GM12865 (cell line): Measurements from ENCODE around the gene MAGEB1.

Experiments used
- DNase-seq: peaks from one replicate; pipeline ENCODE4 v3.0.0; 2010; ENCODE audit warnings: low read depth
- H3K4me3 ChIP-seq: 2 replicates; pipeline ENCODE4 v1.5.1; 2011; ENCODE audit warnings: mild to moderate bottlenecking, low read depth, low read length, control low read depth
- TF ChIP-seq, protein P1 (sequence below): IDR thresholded peaks from 2 replicates; pipeline ENCODE4 v1.5.1; 2011; ENCODE audit warnings: low read length, control low read depth, low read depth, inconsistent platforms; ENCODE audit not compliant: insufficient read depth; ENCODE audit errors: missing control alignments

Gene MAGEB1

DNA sequence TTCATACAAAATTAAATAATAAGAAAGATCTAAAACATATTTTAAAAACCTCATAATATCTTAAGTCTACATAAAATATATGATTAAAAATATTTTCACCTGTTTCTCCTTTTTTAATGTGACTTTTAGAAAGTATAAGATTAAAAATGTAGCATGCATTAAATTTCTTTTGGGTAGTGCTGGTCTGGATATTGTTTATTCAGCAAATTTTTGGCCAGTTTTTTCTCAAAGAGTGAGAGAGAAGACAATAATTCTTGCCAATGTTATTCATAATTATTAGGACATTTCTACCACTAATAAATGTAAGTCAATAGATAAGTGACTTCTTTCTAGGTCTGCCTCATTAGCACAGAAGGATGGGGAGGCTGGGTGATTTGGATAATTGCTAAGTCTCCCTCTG lies 14.1 kb downstream of the MAGEB1 start:
- TF ChIP-seq, protein P1, sequence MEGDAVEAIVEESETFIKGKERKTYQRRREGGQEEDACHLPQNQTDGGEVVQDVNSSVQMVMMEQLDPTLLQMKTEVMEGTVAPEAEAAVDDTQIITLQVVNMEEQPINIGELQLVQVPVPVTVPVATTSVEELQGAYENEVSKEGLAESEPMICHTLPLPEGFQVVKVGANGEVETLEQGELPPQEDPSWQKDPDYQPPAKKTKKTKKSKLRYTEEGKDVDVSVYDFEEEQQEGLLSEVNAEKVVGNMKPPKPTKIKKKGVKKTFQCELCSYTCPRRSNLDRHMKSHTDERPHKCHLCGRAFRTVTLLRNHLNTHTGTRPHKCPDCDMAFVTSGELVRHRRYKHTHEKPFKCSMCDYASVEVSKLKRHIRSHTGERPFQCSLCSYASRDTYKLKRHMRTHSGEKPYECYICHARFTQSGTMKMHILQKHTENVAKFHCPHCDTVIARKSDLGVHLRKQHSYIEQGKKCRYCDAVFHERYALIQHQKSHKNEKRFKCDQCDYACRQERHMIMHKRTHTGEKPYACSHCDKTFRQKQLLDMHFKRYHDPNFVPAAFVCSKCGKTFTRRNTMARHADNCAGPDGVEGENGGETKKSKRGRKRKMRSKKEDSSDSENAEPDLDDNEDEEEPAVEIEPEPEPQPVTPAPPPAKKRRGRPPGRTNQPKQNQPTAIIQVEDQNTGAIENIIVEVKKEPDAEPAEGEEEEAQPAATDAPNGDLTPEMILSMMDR: no peak

DNA sequence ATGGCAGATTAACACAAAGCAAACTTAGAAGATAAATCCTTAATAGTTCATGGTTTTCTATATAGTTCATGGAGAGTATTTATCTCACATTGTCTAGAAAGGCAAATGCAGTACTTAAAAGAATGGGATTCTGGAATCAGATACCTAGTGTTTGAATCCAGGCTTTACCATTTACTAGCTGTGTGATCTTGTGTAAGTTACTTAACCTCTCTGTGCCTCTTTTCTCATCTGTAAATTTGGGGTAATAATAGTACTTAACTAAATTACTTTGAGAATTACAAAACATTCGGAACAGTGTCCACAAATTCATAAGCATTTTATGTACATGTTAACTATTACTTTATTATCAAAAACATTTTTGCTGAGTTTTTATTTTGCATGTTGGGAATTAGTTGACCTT lies 15.8 kb downstream of the MAGEB1 start:
- TF ChIP-seq, protein P1: no peak
- no peak overlapping the region for H3K4me3 ChIP-seq
- no peak for DNase-seq

More for the DNA sequence above, 14.1 kb downstream of the MAGEB1 start:
- H3K4me3 ChIP-seq: no peak overlapping the region
- no peak for DNase-seq

DNA sequence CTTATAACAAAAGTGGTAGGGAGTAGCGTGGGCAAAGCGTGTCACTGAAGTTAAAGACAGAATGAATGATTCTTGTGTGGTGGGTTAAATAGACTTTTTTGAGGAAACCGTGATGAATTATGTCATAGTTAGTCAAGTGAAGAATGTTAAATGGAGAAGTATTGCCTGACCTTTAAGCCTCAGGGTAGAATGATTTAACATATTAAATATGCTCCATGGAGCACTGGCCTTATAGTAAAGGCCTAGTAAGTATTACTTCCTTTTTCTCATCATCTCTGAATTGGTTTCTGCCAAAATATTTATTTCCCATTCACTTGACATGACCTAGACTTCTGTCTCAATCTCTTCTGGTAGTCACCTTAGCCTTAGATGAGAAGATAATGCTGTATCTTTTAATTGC lies 23.7 kb downstream of the MAGEB1 start:
- DNase-seq: no peak
- TF ChIP-seq, protein P1: no peak
- H3K4me3 ChIP-seq: no peak overlapping the region

DNA sequence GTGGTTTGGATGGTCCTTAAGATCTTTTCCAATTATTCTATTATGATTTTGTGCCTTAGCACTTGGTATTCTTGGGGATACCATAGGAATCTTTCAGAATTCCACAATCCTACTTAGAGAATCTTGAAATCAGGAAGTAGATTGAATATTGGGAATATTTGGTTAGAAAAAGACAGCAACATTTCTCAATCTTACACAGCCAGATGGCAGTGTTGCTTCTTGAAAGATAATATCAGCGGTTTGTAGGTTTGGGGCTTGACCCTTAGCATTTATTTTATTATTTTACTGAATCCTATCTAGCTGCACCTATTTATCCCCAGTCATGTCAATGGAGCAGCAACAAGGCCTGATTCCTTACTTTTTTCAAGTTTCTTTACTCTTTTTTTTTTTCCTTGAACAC lies 28.6 kb downstream of the MAGEB1 start:
- TF ChIP-seq, protein P1: no peak
- H3K4me3 ChIP-seq: no peak overlapping the region
- no peak for DNase-seq

DNA sequence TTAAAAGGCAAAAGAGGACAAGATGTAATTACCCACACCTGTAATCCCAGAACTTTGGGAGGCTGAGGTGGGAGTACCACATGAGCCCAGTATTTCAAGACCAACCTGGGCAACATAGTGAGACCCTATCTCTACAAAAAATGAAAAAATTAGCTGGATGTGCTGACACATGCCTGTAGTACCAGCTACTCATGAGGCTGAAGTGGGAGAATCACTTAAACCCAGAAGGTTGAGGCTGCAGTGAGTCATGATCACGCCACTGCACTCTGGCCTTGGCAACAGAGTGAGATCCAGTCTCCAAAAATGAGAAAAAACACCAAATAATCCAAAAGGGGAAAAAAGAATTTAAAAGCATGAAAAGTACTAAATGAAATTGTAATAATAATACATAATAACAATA lies 31.4 kb downstream of the MAGEB1 start:
- no peak for DNase-seq
- no peak overlapping the region for H3K4me3 ChIP-seq
- TF ChIP-seq, protein P1: no peak

DNA sequence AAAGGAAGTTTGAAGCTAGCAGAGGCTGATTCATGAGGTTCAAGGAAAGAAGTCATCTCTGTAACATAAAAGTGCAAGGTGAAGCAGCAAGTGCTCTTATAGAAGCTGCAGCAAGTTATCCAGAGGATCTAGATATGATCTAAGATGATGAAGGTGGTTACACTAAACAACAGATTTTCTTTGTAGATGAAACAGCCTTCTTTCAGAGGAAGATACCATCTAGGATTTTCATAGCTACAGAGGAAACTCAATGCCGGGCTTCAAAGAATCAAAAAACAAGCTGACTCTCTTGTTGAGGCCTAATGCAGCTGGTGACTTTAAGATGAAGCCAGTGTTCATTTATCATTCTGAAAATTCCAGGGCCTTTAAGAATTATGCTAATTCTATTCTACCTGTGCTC lies 33.5 kb downstream of the MAGEB1 start:
- DNase-seq: no peak
- no peak overlapping the region for H3K4me3 ChIP-seq
- TF ChIP-seq, protein P1: no peak

DNA sequence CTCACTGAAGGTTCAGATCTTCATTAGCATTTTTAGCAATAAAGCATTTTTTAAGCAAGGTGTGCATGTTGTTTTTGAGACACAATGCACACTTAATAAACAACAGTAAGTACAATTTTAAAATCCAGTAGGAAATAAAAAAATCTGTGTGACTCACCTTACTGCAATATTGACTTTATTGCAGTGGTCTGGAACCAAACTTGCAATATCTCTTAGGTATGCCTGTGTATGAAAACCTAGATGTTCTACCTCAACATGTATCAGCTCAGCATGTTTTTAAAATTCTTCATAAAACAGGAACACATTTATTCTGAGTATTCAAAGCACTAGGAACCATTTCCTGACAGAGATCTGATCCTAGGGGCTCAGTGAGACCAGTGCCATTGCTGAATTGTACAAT lies 35.6 kb downstream of the MAGEB1 start:
- H3K4me3 ChIP-seq: no peak overlapping the region
- TF ChIP-seq, protein P1: no peak
- DNase-seq: no peak
